GM12872 (cell line): Measurements from ENCODE around the gene CCAR1.

Experiments used
- TF ChIP-seq, protein P1 (sequence below): IDR thresholded peaks from 3 replicates; pipeline ENCODE4 v1.5.1; 2011; ENCODE audit warnings: low read depth, mild to moderate bottlenecking, low read length, moderate library complexity; ENCODE audit not compliant: insufficient read depth

CCAR1 gene

DNA sequence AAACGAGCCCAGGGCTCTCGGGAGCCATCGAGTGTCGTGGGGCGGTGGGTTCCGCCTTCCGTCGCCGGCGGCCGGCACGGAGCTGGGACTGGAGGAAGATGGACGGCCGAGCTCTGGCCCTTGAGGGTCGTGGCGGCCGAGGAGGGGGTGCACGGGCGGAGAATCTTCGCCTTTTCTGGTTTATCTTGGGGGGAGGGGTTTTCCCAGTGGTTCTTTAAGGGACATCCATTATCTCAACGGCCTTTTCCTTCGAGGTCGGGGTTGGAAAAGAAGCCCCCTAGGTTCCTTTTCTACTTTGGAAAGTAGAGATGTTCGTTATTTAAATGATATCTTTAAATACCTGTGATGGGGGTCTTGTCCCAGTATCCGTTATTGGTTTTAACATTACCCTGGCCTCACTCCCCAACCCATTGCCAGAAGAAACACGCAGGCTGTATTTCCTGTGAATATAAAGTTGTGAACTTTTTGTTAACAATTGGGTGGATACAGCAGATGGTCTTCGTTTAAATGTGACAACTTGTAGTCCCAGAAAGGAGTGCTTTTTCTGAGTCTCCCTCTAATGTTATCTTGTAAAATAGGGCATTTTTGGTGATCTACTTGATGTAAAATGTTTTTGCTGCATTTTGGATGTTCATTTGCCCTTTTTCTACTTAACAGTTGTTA, 765 bp downstream of the CCAR1 start:
- TF ChIP-seq, protein P1, sequence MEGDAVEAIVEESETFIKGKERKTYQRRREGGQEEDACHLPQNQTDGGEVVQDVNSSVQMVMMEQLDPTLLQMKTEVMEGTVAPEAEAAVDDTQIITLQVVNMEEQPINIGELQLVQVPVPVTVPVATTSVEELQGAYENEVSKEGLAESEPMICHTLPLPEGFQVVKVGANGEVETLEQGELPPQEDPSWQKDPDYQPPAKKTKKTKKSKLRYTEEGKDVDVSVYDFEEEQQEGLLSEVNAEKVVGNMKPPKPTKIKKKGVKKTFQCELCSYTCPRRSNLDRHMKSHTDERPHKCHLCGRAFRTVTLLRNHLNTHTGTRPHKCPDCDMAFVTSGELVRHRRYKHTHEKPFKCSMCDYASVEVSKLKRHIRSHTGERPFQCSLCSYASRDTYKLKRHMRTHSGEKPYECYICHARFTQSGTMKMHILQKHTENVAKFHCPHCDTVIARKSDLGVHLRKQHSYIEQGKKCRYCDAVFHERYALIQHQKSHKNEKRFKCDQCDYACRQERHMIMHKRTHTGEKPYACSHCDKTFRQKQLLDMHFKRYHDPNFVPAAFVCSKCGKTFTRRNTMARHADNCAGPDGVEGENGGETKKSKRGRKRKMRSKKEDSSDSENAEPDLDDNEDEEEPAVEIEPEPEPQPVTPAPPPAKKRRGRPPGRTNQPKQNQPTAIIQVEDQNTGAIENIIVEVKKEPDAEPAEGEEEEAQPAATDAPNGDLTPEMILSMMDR = no peak

DNA sequence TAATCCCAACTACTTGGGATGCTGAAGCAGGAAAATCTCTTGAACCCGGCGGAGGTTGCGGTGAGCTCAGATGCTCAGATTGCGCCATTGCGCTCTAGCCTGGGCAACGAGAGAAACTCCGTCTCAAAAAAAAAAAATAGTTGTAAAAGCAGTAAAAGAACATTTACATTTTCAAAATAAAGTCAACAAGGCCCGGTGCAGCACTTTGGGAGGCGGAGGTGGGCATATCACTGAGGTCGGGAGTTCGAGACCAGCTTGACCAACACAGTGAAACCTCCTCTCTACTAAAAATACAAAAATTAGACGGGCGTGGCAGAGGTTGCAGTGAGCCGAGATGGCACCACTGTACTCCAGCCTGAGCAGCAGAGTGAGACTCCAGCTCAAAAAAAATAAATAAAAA, 4.0 kb downstream of the CCAR1 start:
- TF ChIP-seq, protein P1 = no peak

DNA sequence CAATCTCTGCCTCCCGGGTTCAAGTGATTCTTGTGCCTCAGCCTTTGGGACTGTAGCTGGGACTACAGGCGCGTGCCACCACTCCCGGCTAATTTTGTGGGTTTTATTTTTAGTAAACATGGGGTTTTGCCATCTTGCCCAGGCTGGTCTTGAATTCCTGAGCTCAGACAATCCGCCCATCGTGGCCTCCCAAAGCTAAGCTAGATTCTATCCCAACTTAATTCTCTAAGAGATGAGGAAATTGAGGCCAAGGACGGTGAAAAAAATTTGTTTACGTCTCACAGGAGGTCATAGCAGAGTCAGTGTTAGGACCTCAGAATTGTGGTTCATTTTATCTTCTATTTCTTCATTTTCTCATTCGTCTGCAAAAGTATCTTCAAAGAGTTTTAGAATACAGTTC, 6.1 kb downstream of the CCAR1 start:
- TF ChIP-seq, protein P1 = no peak

DNA sequence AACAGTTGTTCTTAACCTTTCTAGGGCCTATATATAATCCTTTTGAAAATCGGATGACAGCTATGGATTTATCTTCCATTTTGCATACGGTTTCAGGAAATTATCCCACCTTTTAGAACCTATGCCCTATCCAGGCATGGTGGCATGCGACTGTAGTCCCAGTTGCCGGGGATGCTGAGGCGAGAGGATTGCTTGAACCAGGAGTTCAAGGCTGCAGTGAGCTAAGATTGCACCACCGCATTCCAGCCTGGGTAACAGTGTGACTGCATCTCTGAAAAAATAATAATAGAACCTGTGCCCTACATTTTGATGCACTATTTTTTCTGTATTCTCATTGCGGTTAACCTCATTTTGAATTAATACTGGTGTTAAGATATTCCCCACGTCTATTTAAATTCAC, 11.6 kb downstream of the CCAR1 start:
- TF ChIP-seq, protein P1 = no peak

DNA sequence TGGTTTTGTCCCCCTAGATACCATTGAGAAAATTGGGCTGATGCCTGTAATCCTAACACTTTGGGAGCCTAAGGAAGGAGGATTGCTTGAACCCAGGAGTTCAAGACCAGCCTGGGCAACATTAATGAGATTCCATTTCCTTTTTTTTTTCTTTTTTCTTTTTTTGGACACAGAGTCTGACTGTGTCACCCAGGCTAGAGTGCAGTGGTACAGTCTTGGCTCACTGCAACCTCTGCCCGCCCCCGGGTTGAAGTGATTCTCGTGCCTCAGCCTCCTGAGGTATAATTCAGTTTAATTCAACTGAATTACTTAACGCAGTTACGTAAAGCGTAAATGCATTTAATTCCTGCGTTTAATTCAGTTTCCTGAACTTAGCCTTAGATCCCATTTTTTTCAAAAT, 13.3 kb downstream of the CCAR1 start:
- TF ChIP-seq, protein P1 = no peak

GRCh38 chr10:68735119-68735518, 14.1 kb downstream of the CCAR1 start:
- TF ChIP-seq, protein P1 = no peak

GRCh38 chr10:68742397-68742796, 21.4 kb downstream of the CCAR1 start:
- TF ChIP-seq, protein P1 = no peak
